NT2/D1 (cell line): ENCODE measurements around the gene MAP6D1.

Source experiments
- SUZ12 ChIP-seq: IDR thresholded peaks from 2 replicates; pipeline ENCODE4 v1.6.1; 2011; ENCODE audit not compliant: insufficient read length, insufficient read depth; ENCODE audit errors: extremely low read depth
- YY1 ChIP-seq: IDR thresholded peaks from 2 replicates; pipeline ENCODE4 v1.6.1; 2011; ENCODE audit not compliant: insufficient read length, insufficient read depth
- ZNF274 ChIP-seq: IDR thresholded peaks from 2 replicates; pipeline ENCODE4 v1.6.1; 2011; ENCODE audit warnings: mild to moderate bottlenecking, low read depth, low read length

DNA sequence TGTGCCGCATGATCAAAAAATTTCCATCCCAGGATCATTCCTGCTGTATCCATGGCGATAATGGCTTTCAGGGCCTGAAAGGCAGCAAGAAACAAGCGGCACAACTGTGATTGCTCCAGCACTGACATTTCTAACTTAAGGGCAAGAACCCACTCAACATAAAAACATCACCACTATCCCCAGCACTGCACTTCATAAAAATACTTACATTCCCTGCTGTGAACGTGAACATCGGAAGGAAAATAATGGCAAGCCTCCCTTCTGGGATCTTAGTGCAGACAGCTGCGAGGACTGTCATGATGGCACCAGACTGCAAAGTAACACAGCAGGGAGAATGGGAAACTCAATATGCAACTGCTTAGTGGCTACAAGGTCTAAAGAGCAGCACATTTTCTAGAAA, 8.1 kb upstream of the MAP6D1 start:
- TF ChIP-seq ZNF274 = no peak
- TF ChIP-seq YY1 = no peak
- no peak for TF ChIP-seq SUZ12
